ENCODE measurements around the gene SNX7.
A peak's percentile ranks its signal among the peaks of the same experiment; 100 is the strongest.

The SNX7 gene

GRCh38 chr1:98661544-98662355, at the start of gene SNX7:
SNX7 (plus strand) TSS chr1:98661721; CDS start chr1:98661732, 11 bp downstream.
- DNase-seq: peak; percentile 57

- no peak for DNase-seq
Measured at GRCh38 chr1:98637316-98637715, 24.2 kb upstream of the SNX7 start.

GRCh38 chr1:98638185-98638584, 23.3 kb upstream of the SNX7 start:
- DNase-seq: no peak

- DNase-seq: no peak
Measured at GRCh38 chr1:98644510-98644909, 17.0 kb upstream of the SNX7 start.

- DNase-seq: no peak
Measured at GRCh38 chr1:98651116-98651632, 10.3 kb upstream of the SNX7 start.

- no peak for DNase-seq
Measured at GRCh38 chr1:98653123-98653522, 8.4 kb upstream of the SNX7 start.

- no peak for DNase-seq
Measured at GRCh38 chr1:98659879-98660278, 1.6 kb upstream of the SNX7 start.

- DNase-seq: no peak
Measured at GRCh38 chr1:98660940-98661543, 479 bp upstream of the SNX7 start.

- no peak for DNase-seq
Measured at GRCh38 chr1:98662356-98662670, 792 bp downstream of the SNX7 start.

- DNase-seq: no peak
Measured at GRCh38 chr1:98668733-98669132, 7.2 kb downstream of the SNX7 start.

- DNase-seq: no peak
Measured at GRCh38 chr1:98669355-98670296, 8.1 kb downstream of the SNX7 start.

- no peak for DNase-seq
Measured at GRCh38 chr1:98672189-98672588, 10.7 kb downstream of the SNX7 start.

GRCh38 chr1:98674075-98674781, 12.7 kb downstream of the SNX7 start:
- no peak for DNase-seq

- no peak for DNase-seq
Measured at GRCh38 chr1:98675282-98675681, 13.8 kb downstream of the SNX7 start.

- peak; percentile 87 for DNase-seq
Measured at GRCh38 chr1:98677288-98677687, 15.8 kb downstream of the SNX7 start.

GRCh38 chr1:98681812-98682211, 20.3 kb downstream of the SNX7 start:
- DNase-seq: no peak

GRCh38 chr1:98688110-98688739, 26.7 kb downstream of the SNX7 start:
- no peak for DNase-seq

GRCh38 chr1:98690576-98690975, 29.1 kb downstream of the SNX7 start:
- no peak for DNase-seq

GRCh38 chr1:98692482-98692881, 31.0 kb downstream of the SNX7 start:
- no peak for DNase-seq

- no peak for DNase-seq
Measured at GRCh38 chr1:98693385-98693784, 31.9 kb downstream of the SNX7 start.

- DNase-seq: no peak
Measured at GRCh38 chr1:98696077-98696476, 34.6 kb downstream of the SNX7 start.

GRCh38 chr1:98697781-98698180, 36.3 kb downstream of the SNX7 start:
- no peak for DNase-seq
